Neural progenitor cell (in vitro differentiated cells): ENCODE data around the gene SYCN. TPM values are rescaled to one million over a fixed set of nuclear protein-coding genes. Genes with fewer than 3 reads are reported as not detected.

Source experiments
- DNase-seq: peaks from one replicate; pipeline ENCODE4 v3.0.0-alpha.2; 2016; ENCODE audit warnings: low spot score
- H2AFZ ChIP-seq: fragments of 200-600 bp; sonication (generic); replicated peaks from 2 replicates; pipeline ENCODE4 v1.6.1; 2016; ENCODE audit warnings: antibody characterized with exemption
- H3F3A ChIP-seq: fragments of 200-600 bp; sonication (generic); 2 replicates; pipeline ENCODE4 v1.6.1; 2016; ENCODE audit warnings: antibody characterized with exemption, low read depth
- H3K27ac ChIP-seq: fragments of 200-600 bp; sonication (generic); 2 replicates; pipeline ENCODE4 v1.5.1; 2016; ENCODE audit warnings: mild to moderate bottlenecking
- H3K27me3 ChIP-seq: fragments of 200-600 bp; sonication (generic); 2 replicates; pipeline ENCODE4 v1.6.1; 2016; ENCODE audit warnings: mild to moderate bottlenecking, moderate library complexity
- H3K36me3 ChIP-seq: fragments of 200-600 bp; sonication (generic); 2 replicates; pipeline ENCODE4 v1.5.1; 2016
- H3K4me1 ChIP-seq: fragments of 200-600 bp; sonication (generic); 2 replicates; pipeline ENCODE4 v1.6.1; 2016; ENCODE audit warnings: mixed run types
- H3K4me2 ChIP-seq: fragments of 200-600 bp; sonication (generic); 2 replicates; pipeline ENCODE4 v1.6.1; 2016
- H3K4me3 ChIP-seq: fragments of 200-600 bp; sonication (generic); 2 replicates; pipeline ENCODE4 v1.5.1; 2016
- H3K79me2 ChIP-seq: fragments of 200-600 bp; sonication (generic); 2 replicates; pipeline ENCODE4 v1.6.1; 2016; ENCODE audit warnings: low read depth
- H3K9ac ChIP-seq: fragments of 200-600 bp; sonication (generic); 2 replicates; pipeline ENCODE4 v1.6.1; 2016
- H3K9me3 ChIP-seq: fragments of 200-600 bp; sonication (generic); 2 replicates; pipeline ENCODE4 v1.5.1; 2016; ENCODE audit warnings: low read depth
- H4K20me1 ChIP-seq: fragments of 200-600 bp; sonication (generic); 2 replicates; pipeline ENCODE4 v1.6.1; 2016; ENCODE audit warnings: low read depth
- H3K27ac Mint-ChIP-seq: 3 replicates; pipeline ENCODE4 v1.8.0; 2021; ENCODE audit warnings: mixed read lengths
- H3K27me3 Mint-ChIP-seq: 2 replicates; pipeline ENCODE4 v1.8.0; 2022; ENCODE audit warnings: low read depth, mild to moderate bottlenecking, inconsistent platforms, moderate library complexity, mixed read lengths; ENCODE audit not compliant: insufficient read depth
- H3K36me3 Mint-ChIP-seq: 3 replicates; pipeline ENCODE4 v1.8.0; 2021; ENCODE audit warnings: mixed read lengths
- H3K4me1 Mint-ChIP-seq: 3 replicates; pipeline ENCODE4 v1.8.0; 2021; ENCODE audit warnings: mixed read lengths
- H3K4me3 Mint-ChIP-seq: 3 replicates; pipeline ENCODE4 v1.8.0; 2021; ENCODE audit warnings: mild to moderate bottlenecking, moderate library complexity, mixed read lengths
- H3K9me3 Mint-ChIP-seq: 3 replicates; pipeline ENCODE4 v1.8.0; 2020; ENCODE audit warnings: mixed read lengths
- EZH2 ChIP-seq: fragments of 200-600 bp; sonication (generic); IDR thresholded peaks from 2 replicates; pipeline ENCODE4 v1.6.1; 2017; ENCODE audit warnings: antibody characterized with exemption, mild to moderate bottlenecking, moderate library complexity
- EZH2phosphoT487 ChIP-seq: fragments of 200-600 bp; sonication (generic); IDR thresholded peaks from 2 replicates; pipeline ENCODE4 v1.6.1; 2017; ENCODE audit warnings: antibody characterized with exemption
- total RNA-seq: library from RNA; depleted of rRNA; stranded (reverse); fragments of >200 nt; gene quantifications from 2 replicates; pipeline ENCODE4 v1.2.3, GENCODE V29; 2015; ENCODE audit warnings: low replicate concordance
- TF ChIP-seq, protein P1 (sequence below): fragments of 200-600 bp; sonication (generic); IDR thresholded peaks from 2 replicates; pipeline ENCODE4 v1.5.1; 2017; ENCODE audit warnings: antibody characterized with exemption, mild to moderate bottlenecking

The SYCN gene
- total RNA-seq, 1 donor from 2014 or later: not detected

- Histone ChIP-seq H3K36me3 (no peaks in the 10 kb centered on the region), H3K9me3 (no peaks in the 10 kb centered on the region), H3K27me3 (no peaks in the 10 kb centered on the region), H3F3A (no peaks in the 10 kb centered on the region), H3K4me3 (no peak overlapping the region), H2AFZ (no peak overlapping the region), H3K27ac (no peak overlapping the region), H3K79me2 (no peaks in the 10 kb centered on the region), H3K4me1 (no peaks in the 10 kb centered on the region), H4K20me1 (peaks cover 3% of the 10 kb centered on the region), H3K9ac (no peak overlapping the region), H3K4me2 (no peak overlapping the region)
- Mint-ChIP-seq H3K27me3 (no peaks in the 10 kb centered on the region), H3K4me3 (no peak overlapping the region), H3K27ac (no peak overlapping the region), H3K9me3 (no peaks in the 10 kb centered on the region), H3K4me1 (peaks cover 2% of the 10 kb centered on the region), H3K36me3 (peaks cover 4% of the 10 kb centered on the region)
- TF ChIP-seq, protein P1, sequence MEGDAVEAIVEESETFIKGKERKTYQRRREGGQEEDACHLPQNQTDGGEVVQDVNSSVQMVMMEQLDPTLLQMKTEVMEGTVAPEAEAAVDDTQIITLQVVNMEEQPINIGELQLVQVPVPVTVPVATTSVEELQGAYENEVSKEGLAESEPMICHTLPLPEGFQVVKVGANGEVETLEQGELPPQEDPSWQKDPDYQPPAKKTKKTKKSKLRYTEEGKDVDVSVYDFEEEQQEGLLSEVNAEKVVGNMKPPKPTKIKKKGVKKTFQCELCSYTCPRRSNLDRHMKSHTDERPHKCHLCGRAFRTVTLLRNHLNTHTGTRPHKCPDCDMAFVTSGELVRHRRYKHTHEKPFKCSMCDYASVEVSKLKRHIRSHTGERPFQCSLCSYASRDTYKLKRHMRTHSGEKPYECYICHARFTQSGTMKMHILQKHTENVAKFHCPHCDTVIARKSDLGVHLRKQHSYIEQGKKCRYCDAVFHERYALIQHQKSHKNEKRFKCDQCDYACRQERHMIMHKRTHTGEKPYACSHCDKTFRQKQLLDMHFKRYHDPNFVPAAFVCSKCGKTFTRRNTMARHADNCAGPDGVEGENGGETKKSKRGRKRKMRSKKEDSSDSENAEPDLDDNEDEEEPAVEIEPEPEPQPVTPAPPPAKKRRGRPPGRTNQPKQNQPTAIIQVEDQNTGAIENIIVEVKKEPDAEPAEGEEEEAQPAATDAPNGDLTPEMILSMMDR: no peak
- no peak for TF ChIP-seq EZH2phosphoT487
- TF ChIP-seq EZH2: no peak
- no peak for DNase-seq
These were observed 29.2 kb downstream of the SYCN start for GRCh38 chr19:39174558-39175544.

GRCh38 chr19:39174142-39174541 is 29.9 kb downstream of the SYCN start:
- TF ChIP-seq EZH2phosphoT487: no peak
- no peak for TF ChIP-seq EZH2
- TF ChIP-seq, protein P1: no peak
- Histone ChIP-seq H3K4me2 (no peak overlapping the region), H3K36me3 (no peaks in the 10 kb centered on the region), H3K79me2 (no peaks in the 10 kb centered on the region), H3K4me1 (no peaks in the 10 kb centered on the region), H3F3A (no peaks in the 10 kb centered on the region), H3K27me3 (no peaks in the 10 kb centered on the region), H3K4me3 (no peak overlapping the region), H2AFZ (no peak overlapping the region), H3K9me3 (no peaks in the 10 kb centered on the region), H4K20me1 (no peaks in the 10 kb centered on the region), H3K27ac (no peak overlapping the region), H3K9ac (no peak overlapping the region)
- Mint-ChIP-seq H3K36me3 (peaks cover 4% of the 10 kb centered on the region), H3K4me3 (no peak overlapping the region), H3K27ac (no peak overlapping the region), H3K9me3 (no peaks in the 10 kb centered on the region), H3K27me3 (no peaks in the 10 kb centered on the region), H3K4me1 (peaks cover 2% of the 10 kb centered on the region)
- DNase-seq: no peak

- no peaks in the 10 kb centered on the region for H3K27me3 Mint-ChIP-seq
- no peak for DNase-seq
- no peak overlapping the region for H3K4me3 Mint-ChIP-seq
These were observed 30.5 kb downstream of the SYCN start for GRCh38 chr19:39173502-39173991.

More at GRCh38 chr19:39173502-39173991, 30.5 kb downstream of the SYCN start:
- Histone ChIP-seq H3K4me1 (no peaks in the 10 kb centered on the region), H3K9me3 (no peaks in the 10 kb centered on the region), H4K20me1 (peaks cover 4% of the 10 kb centered on the region), H3K4me2 (no peak overlapping the region), H3F3A (no peaks in the 10 kb centered on the region), H3K4me3 (no peak overlapping the region), H3K79me2 (no peaks in the 10 kb centered on the region), H2AFZ (no peak overlapping the region), H3K36me3 (no peaks in the 10 kb centered on the region), H3K9ac (no peak overlapping the region), H3K27ac (no peak overlapping the region), H3K27me3 (no peaks in the 10 kb centered on the region)
- H3K9me3 Mint-ChIP-seq: no peaks in the 10 kb centered on the region
- H3K27ac Mint-ChIP-seq: no peak overlapping the region
- H3K36me3 Mint-ChIP-seq: peaks cover 4% of the 10 kb centered on the region
- TF ChIP-seq EZH2: no peak
- TF ChIP-seq, protein P1: no peak
- TF ChIP-seq EZH2phosphoT487: no peak
- H3K4me1 Mint-ChIP-seq: peaks cover 2% of the 10 kb centered on the region
